Subcutaneous adipose tissue (tissue), 4 donors: Measurements from ENCODE around the gene RAPGEF5. TPM values are rescaled to one million over a fixed set of nuclear protein-coding genes. Genes with fewer than 3 reads are reported as not detected.

Experiments used
- small RNA-seq: library from RNA; depleted of rRNA; stranded (forward); fragments of <200 nt; gene quantifications from one replicate; pipeline ENCODE3, GENCODE V24; 2016
- total RNA-seq, 4 donors: library from RNA; depleted of rRNA; stranded (reverse); fragments of >200 nt; gene quantifications; one replicate each; pipeline ENCODE4 v1.1.0, GENCODE V29; 2016
- TF ChIP-seq, protein P1 (sequence below): fragments of 450-650 bp; IDR thresholded peaks from one replicate; pipeline ENCODE4 v1.5.1; 2016; ENCODE audit warnings: low read depth, mild to moderate bottlenecking, control low read depth, antibody characterized with exemption, moderate library complexity

RAPGEF5 gene
- total RNA-seq, 4 donors from 2014 or later, result 19.7 to 96.2 (median 63.1) TPM

DNA sequence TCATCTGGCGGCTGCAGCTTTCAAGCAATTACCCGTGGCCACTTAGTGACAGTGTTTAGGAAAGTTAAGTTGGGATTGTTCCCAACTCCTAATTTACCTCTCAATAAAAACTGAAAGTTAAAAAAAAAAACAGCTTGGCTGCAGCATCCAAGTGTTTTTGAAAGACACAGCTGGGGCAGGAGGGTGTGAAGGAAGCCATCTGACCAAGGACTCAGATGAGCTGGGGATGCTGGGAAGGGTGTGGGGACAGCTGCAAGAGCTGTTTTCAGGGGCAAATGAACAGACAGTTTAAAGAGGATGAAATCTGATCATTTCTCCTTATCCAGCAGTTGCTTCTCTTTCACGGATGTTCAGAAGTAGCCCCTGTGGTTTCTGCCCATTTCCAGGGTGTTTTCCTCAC is 282.1 kb downstream of the RAPGEF5 start:
- TF ChIP-seq, protein P1, sequence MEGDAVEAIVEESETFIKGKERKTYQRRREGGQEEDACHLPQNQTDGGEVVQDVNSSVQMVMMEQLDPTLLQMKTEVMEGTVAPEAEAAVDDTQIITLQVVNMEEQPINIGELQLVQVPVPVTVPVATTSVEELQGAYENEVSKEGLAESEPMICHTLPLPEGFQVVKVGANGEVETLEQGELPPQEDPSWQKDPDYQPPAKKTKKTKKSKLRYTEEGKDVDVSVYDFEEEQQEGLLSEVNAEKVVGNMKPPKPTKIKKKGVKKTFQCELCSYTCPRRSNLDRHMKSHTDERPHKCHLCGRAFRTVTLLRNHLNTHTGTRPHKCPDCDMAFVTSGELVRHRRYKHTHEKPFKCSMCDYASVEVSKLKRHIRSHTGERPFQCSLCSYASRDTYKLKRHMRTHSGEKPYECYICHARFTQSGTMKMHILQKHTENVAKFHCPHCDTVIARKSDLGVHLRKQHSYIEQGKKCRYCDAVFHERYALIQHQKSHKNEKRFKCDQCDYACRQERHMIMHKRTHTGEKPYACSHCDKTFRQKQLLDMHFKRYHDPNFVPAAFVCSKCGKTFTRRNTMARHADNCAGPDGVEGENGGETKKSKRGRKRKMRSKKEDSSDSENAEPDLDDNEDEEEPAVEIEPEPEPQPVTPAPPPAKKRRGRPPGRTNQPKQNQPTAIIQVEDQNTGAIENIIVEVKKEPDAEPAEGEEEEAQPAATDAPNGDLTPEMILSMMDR, result no peak

Small RNAs within 50 kb of the gene (small RNA-seq; reads per million reads assigned to genes)
- gene RNA5SP227, result not detected

Other genes with a start within 250 kb of the RAPGEF5 start
- gene STEAP1B, start 143.0 kb upstream of the RAPGEF5 start, total RNA-seq, result 1 to 10 TPM in 2 of 4 donors, not detected in 2; 1.1 to 1.4 TPM